Body of pancreas (tissue), 4 donors: ENCODE measurements around the gene DHH.

Source experiments
- CTCF ChIP-seq, 7 experiments: fragments of 450-650 bp in 4 of 7; fragments of 200-600 bp in 3 of 7; sonication (generic) in 3 of 7; IDR thresholded peaks; one replicate each; pipeline ENCODE4 v1.5.1; 2016 to 2019; ENCODE audit warnings: antibody characterized with exemption in 7 of 7
- POLR2A ChIP-seq, 3 donors: fragments of 450-650 bp; IDR thresholded peaks; one replicate each; pipeline ENCODE4 v1.6.1; 2016; ENCODE audit warnings: antibody characterized with exemption in 3 of 3, mild to moderate bottlenecking in 2 of 3

DNA sequence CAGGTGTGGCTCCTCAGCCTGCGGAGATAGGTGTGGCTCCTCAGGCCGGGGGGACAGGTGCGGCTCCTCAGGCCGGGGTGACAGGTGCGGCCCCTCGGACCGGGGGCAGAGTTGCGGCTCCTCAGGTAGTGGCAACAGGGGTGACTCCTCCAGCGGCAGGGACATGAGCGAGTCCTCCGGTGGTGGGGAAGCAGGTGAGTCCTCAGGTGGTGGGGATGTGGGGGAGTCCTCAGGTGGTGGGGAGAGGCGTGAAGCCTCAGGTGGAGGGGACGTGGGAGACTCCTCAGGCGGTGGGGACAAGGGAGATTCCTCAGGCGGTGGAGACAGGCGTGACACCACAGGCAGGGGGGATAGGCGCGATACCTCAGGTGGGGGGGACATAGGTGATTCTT is 43.2 kb downstream of the DHH start:
- TF ChIP-seq CTCF (IDR thresholded peaks at IDR 0.05) (no peak), POLR2A (IDR thresholded peaks at IDR 0.05) (no peak)
